Transverse colon (tissue), 4 donors: ENCODE results near the gene CDKL5.

ENCODE experiments used
- EP300 ChIP-seq: sonication (generic); formaldehyde crosslinking; IDR thresholded peaks from one replicate; pipeline ENCODE4 v1.6.1; 2017; ENCODE audit warnings: antibody characterized with exemption, low read depth
- POLR2A ChIP-seq: fragments of 450-650 bp; IDR thresholded peaks from one replicate; pipeline ENCODE4 v1.6.1; 2016; ENCODE audit warnings: antibody characterized with exemption, mild to moderate bottlenecking, moderate library complexity
- POLR2AphosphoS5 ChIP-seq, 3 donors: sonication (generic); formaldehyde crosslinking; IDR thresholded peaks; one replicate each; pipeline ENCODE4 v1.6.1; 2016; ENCODE audit warnings: antibody characterized with exemption in 3 of 3
- TF ChIP-seq, protein P1 (sequence below), 5 experiments: fragments of 200-600 bp in 3 of 5; fragments of 450-650 bp in 2 of 5; sonication (generic) in 3 of 5; IDR thresholded peaks; 1 replicate in 2 of 5; 2 replicates in 3 of 5; pipeline ENCODE4 v1.5.1; 2016 to 2017; ENCODE audit warnings: antibody characterized with exemption in 5 of 5, inconsistent platforms in 3 of 5, mild to moderate bottlenecking in 2 of 5, moderate library complexity in 1 of 5

DNA sequence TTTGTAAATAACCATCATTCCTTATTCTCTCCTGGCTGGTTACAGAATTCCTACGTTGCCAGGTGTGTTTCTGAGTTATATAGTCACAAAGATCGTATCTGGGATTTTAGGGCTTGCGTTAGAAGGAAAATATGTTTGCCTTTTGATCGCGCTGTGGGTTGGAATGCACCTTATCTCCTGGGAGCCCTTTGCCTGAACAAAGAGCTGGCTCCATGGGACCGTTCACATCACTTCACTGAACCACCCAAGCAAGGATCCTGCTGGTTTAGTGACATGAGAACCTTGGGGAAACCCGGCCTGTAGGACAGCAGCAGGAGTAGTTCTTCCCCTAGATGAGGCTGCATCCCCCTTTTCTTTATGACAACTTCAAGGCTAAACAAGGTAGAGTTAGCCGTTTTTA lies 194.9 kb downstream of the CDKL5 start:
- no peak for TF ChIP-seq POLR2A
- TF ChIP-seq, protein P1, sequence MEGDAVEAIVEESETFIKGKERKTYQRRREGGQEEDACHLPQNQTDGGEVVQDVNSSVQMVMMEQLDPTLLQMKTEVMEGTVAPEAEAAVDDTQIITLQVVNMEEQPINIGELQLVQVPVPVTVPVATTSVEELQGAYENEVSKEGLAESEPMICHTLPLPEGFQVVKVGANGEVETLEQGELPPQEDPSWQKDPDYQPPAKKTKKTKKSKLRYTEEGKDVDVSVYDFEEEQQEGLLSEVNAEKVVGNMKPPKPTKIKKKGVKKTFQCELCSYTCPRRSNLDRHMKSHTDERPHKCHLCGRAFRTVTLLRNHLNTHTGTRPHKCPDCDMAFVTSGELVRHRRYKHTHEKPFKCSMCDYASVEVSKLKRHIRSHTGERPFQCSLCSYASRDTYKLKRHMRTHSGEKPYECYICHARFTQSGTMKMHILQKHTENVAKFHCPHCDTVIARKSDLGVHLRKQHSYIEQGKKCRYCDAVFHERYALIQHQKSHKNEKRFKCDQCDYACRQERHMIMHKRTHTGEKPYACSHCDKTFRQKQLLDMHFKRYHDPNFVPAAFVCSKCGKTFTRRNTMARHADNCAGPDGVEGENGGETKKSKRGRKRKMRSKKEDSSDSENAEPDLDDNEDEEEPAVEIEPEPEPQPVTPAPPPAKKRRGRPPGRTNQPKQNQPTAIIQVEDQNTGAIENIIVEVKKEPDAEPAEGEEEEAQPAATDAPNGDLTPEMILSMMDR (IDR thresholded peaks at IDR 0.05), result no peak
- no peak for TF ChIP-seq EP300
- no peak for TF ChIP-seq POLR2AphosphoS5 (IDR thresholded peaks at IDR 0.05)
